ENCODE results near the gene IGF2BP3.
"Not testable (repeated sequence)": the region's sequence is repeated elsewhere in the genome, so short reads cannot be mapped to it uniquely, and the experiment has no call there.

Gene IGF2BP3

GRCh38 chr7:23331132-23331531 lies 139.2 kb downstream of the IGF2BP3 start:
- Histone ChIP-seq H3K36me3 (ENCODE audit: insufficient read depth) (peaks cover 3% of the 10 kb centered on the region; the same call in 1 of the 2 replicates), H3K4me1 (ENCODE audit: low read depth, poor library complexity, severe bottlenecking) (peaks cover 8% of the 10 kb centered on the region), H3K27me3 (ENCODE audit: insufficient read depth, low read depth) (no peaks in the 10 kb centered on the region), H3K79me2 (ENCODE audit: insufficient read depth, low read depth) (peaks cover 16% of the 10 kb centered on the region; the same call in 1 of the 2 replicates), H3K4me2 (no peak overlapping the region), H4K20me1 (ENCODE audit: insufficient read depth) (no peaks in the 10 kb centered on the region), H3K4me3 (IDR thresholded peaks at IDR 0.05; ENCODE audit: insufficient read depth, low read depth, low read length) (no peak overlapping the region), H2AFZ (ENCODE audit: low read depth) (no peak overlapping the region), H3K27ac (no peak overlapping the region), H3K9ac (no peak overlapping the region)
- TF ChIP-seq, protein P1, sequence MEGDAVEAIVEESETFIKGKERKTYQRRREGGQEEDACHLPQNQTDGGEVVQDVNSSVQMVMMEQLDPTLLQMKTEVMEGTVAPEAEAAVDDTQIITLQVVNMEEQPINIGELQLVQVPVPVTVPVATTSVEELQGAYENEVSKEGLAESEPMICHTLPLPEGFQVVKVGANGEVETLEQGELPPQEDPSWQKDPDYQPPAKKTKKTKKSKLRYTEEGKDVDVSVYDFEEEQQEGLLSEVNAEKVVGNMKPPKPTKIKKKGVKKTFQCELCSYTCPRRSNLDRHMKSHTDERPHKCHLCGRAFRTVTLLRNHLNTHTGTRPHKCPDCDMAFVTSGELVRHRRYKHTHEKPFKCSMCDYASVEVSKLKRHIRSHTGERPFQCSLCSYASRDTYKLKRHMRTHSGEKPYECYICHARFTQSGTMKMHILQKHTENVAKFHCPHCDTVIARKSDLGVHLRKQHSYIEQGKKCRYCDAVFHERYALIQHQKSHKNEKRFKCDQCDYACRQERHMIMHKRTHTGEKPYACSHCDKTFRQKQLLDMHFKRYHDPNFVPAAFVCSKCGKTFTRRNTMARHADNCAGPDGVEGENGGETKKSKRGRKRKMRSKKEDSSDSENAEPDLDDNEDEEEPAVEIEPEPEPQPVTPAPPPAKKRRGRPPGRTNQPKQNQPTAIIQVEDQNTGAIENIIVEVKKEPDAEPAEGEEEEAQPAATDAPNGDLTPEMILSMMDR (conservative IDR thresholded peaks at IDR 0.05; ENCODE audit: low read depth, low read length) = no peak

- Histone ChIP-seq H3K4me3 (IDR thresholded peaks at IDR 0.05; ENCODE audit: insufficient read depth, low read depth, low read length) (no peak overlapping the region), H4K20me1 (ENCODE audit: insufficient read depth) (no peaks in the 10 kb centered on the region), H3K27ac (peak overlapping the region; percentile 6; the same call in 1 of the 2 replicates), H3K27me3 (ENCODE audit: insufficient read depth, low read depth) (no peaks in the 10 kb centered on the region), H3K9ac (no peak overlapping the region), H3K79me2 (ENCODE audit: insufficient read depth, low read depth) (peaks cover 6% of the 10 kb centered on the region; the same call in 1 of the 2 replicates), H3K36me3 (ENCODE audit: insufficient read depth) (peaks cover 25% of the 10 kb centered on the region; the same call in 1 of the 2 replicates), H3K4me2 (peak overlapping the region; percentile 25; the same call in 1 of the 2 replicates), H2AFZ (ENCODE audit: low read depth) (no peak overlapping the region), H3K4me1 (ENCODE audit: low read depth, poor library complexity, severe bottlenecking) (peaks cover 43% of the 10 kb centered on the region)
- TF ChIP-seq, protein P1 (conservative IDR thresholded peaks at IDR 0.05; ENCODE audit: low read depth, low read length) = no peak
Measured at GRCh38 chr7:23315366-23315765, 154.9 kb downstream of the IGF2BP3 start.

GRCh38 chr7:23312141-23312540 lies 158.2 kb downstream of the IGF2BP3 start:
- not testable (repeated sequence) for H2AFZ ChIP-seq (ENCODE audit: low read depth); H4K20me1 ChIP-seq (ENCODE audit: insufficient read depth); H3K4me3 ChIP-seq (IDR thresholded peaks at IDR 0.05; ENCODE audit: insufficient read depth, low read depth, low read length); H3K4me2 ChIP-seq; H3K9ac ChIP-seq; H3K27ac ChIP-seq; H3K27me3 ChIP-seq (ENCODE audit: insufficient read depth, low read depth)
- peaks cover 17% of the 10 kb centered on the region for H3K79me2 ChIP-seq (ENCODE audit: insufficient read depth, low read depth)
- H3K4me1 ChIP-seq (ENCODE audit: low read depth, poor library complexity, severe bottlenecking) = peaks cover 29% of the 10 kb centered on the region
- H3K36me3 ChIP-seq (ENCODE audit: insufficient read depth) = peaks cover 20% of the 10 kb centered on the region; the same call in 1 of the 2 replicates

DNA sequence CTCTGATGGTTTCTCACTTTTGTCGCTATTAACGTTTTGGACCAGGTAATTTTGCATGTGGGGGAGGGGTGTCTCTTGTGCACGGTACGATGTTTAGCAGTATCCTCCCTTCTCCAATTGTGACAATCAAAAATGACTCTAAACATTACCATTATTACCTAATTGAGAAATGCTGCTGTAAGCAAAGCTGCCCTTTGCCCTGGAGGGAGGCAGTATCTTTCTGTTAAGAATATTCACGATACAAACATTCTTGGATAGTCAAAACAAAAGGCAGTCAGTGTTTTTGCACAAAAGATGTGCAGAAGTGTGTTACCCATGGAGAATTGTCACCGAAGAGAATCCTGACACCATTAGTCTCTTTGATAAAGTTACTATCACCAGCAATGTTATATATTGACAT lies 161.5 kb downstream of the IGF2BP3 start:
- Histone ChIP-seq H3K4me3 (IDR thresholded peaks at IDR 0.05; ENCODE audit: insufficient read depth, low read depth, low read length) (no peak overlapping the region), H3K4me1 (ENCODE audit: low read depth, poor library complexity, severe bottlenecking) (no peaks in the 10 kb centered on the region), H3K9ac (no peak overlapping the region), H3K36me3 (ENCODE audit: insufficient read depth) (peaks cover 13% of the 10 kb centered on the region; the same call in 1 of the 2 replicates), H3K27ac (no peak overlapping the region), H3K27me3 (ENCODE audit: insufficient read depth, low read depth) (no peaks in the 10 kb centered on the region), H3K4me2 (no peak overlapping the region), H4K20me1 (ENCODE audit: insufficient read depth) (peaks cover 4% of the 10 kb centered on the region; the same call in 1 of the 2 replicates), H2AFZ (ENCODE audit: low read depth) (no peak overlapping the region), H3K79me2 (ENCODE audit: insufficient read depth, low read depth) (peaks cover 49% of the 10 kb centered on the region)
- TF ChIP-seq, protein P1 (conservative IDR thresholded peaks at IDR 0.05; ENCODE audit: low read depth, low read length) = no peak

GRCh38 chr7:23306936-23307521 lies 163.3 kb downstream of the IGF2BP3 start:
- TF ChIP-seq, protein P1 (conservative IDR thresholded peaks at IDR 0.05; ENCODE audit: low read depth, low read length) = no peak
- no peak overlapping the region for H3K4me3 ChIP-seq (IDR thresholded peaks at IDR 0.05; ENCODE audit: insufficient read depth, low read depth, low read length)
- peaks cover 4% of the 10 kb centered on the region; the same call in 1 of the 2 replicates for H4K20me1 ChIP-seq (ENCODE audit: insufficient read depth)
- H3K27me3 ChIP-seq (ENCODE audit: insufficient read depth, low read depth) = no peaks in the 10 kb centered on the region
- no peak overlapping the region for H3K4me2 ChIP-seq
- peaks cover 64% of the 10 kb centered on the region for H3K79me2 ChIP-seq (ENCODE audit: insufficient read depth, low read depth)
- peaks cover 13% of the 10 kb centered on the region; the same call in 1 of the 2 replicates for H3K36me3 ChIP-seq (ENCODE audit: insufficient read depth)
- no peak overlapping the region for H2AFZ ChIP-seq (ENCODE audit: low read depth)
- no peak overlapping the region for H3K27ac ChIP-seq
- no peaks in the 10 kb centered on the region for H3K4me1 ChIP-seq (ENCODE audit: low read depth, poor library complexity, severe bottlenecking)
- H3K9ac ChIP-seq = no peak overlapping the region

Data from KMS-11 (cell line).